Astrocyte of the spinal cord (primary cell): ENCODE data around the gene SERPINB6.

ENCODE experiments used
- DNase-seq: peaks from one replicate; pipeline ENCODE4 v3.0.0; 2011; ENCODE audit warnings: low read depth, low spot score
- H3K4me3 ChIP-seq: 2 replicates; pipeline ENCODE4 v1.5.1; 2011; ENCODE audit warnings: low read depth, mild to moderate bottlenecking, low read length, moderate library complexity
- CTCF ChIP-seq: IDR thresholded peaks from 2 replicates; pipeline ENCODE4 v1.5.1; 2012; ENCODE audit warnings: low read depth, mild to moderate bottlenecking, low read length, inconsistent platforms
- in situ Hi-C: cut with HindIII; loops from 2 replicates; pipeline ENCODE4 v1.10.0; 2017; ENCODE audit warnings: low sequenced_read_pairs

SERPINB6 gene

GRCh38 chr6:2919886-2920285 is 51.5 kb downstream of the SERPINB6 start:
- in situ Hi-C loops: no loop called here
- no peak for DNase-seq
- TF ChIP-seq CTCF: no peak
- H3K4me3 ChIP-seq: no peak overlapping the region

- no peak for TF ChIP-seq CTCF
- H3K4me3 ChIP-seq: no peak overlapping the region
- in situ Hi-C loops: no loop called here
- DNase-seq: no peak
These were observed 52.0 kb downstream of the SERPINB6 start for GRCh38 chr6:2919401-2919800.

GRCh38 chr6:2918936-2919335 is 52.4 kb downstream of the SERPINB6 start:
- H3K4me3 ChIP-seq: no peak overlapping the region
- TF ChIP-seq CTCF: no peak
- no peak for DNase-seq
- in situ Hi-C loops: no loop called here

- no peak overlapping the region for H3K4me3 ChIP-seq
- TF ChIP-seq CTCF: no peak
- in situ Hi-C loops: no loop called here
- no peak for DNase-seq
These were observed 53.4 kb downstream of the SERPINB6 start for GRCh38 chr6:2917801-2918445.

GRCh38 chr6:2917065-2917464 is 54.3 kb downstream of the SERPINB6 start:
- DNase-seq: no peak
- H3K4me3 ChIP-seq: no peak overlapping the region
- in situ Hi-C loops: no loop called here
- no peak for TF ChIP-seq CTCF

GRCh38 chr6:2916158-2916925 is 55.0 kb downstream of the SERPINB6 start:
- no peak overlapping the region for H3K4me3 ChIP-seq
- no peak for DNase-seq
- in situ Hi-C loops: no loop called here
- TF ChIP-seq CTCF: no peak
